ENCODE data around the gene TMPRSS5.

Gene TMPRSS5

GRCh38 chr11:113670149-113670830, 35.8 kb downstream of the TMPRSS5 start:
- in situ Hi-C loops (cut with MboI; ENCODE audit: low sequenced_read_pairs): no loop called here

- in situ Hi-C loops (cut with MboI; ENCODE audit: low sequenced_read_pairs): no loop called here
Observed at GRCh38 chr11:113668255-113668654, 37.9 kb downstream of the TMPRSS5 start.

- in situ Hi-C loops (cut with MboI; ENCODE audit: low sequenced_read_pairs): no loop called here
Observed at GRCh38 chr11:113667801-113668200, 38.3 kb downstream of the TMPRSS5 start.

GRCh38 chr11:113666584-113666983, 39.5 kb downstream of the TMPRSS5 start:
- in situ Hi-C loops (cut with MboI; ENCODE audit: low sequenced_read_pairs): no loop called here

GRCh38 chr11:113664981-113665710, 41.0 kb downstream of the TMPRSS5 start:
- in situ Hi-C loops (cut with MboI; ENCODE audit: low sequenced_read_pairs): no loop called here

- in situ Hi-C loops (cut with MboI; ENCODE audit: low sequenced_read_pairs): no loop called here
Observed at GRCh38 chr11:113664069-113664980, 41.8 kb downstream of the TMPRSS5 start.

GRCh38 chr11:113663567-113663966, 42.5 kb downstream of the TMPRSS5 start:
- in situ Hi-C loops (cut with MboI; ENCODE audit: low sequenced_read_pairs): no loop called here

- in situ Hi-C loops (cut with MboI; ENCODE audit: low sequenced_read_pairs): no loop called here
Observed at GRCh38 chr11:113655771-113656170, 50.3 kb downstream of the TMPRSS5 start.

GRCh38 chr11:113651023-113651422, 55.1 kb downstream of the TMPRSS5 start:
- in situ Hi-C loops (cut with MboI; ENCODE audit: low sequenced_read_pairs): no loop called here

- in situ Hi-C loops (cut with MboI; ENCODE audit: low sequenced_read_pairs): no loop called here
Observed at GRCh38 chr11:113649311-113649710, 56.8 kb downstream of the TMPRSS5 start.

- in situ Hi-C loops (cut with MboI; ENCODE audit: low sequenced_read_pairs): no loop called here
Observed at GRCh38 chr11:113647856-113648255, 58.3 kb downstream of the TMPRSS5 start.

- in situ Hi-C loops (cut with MboI; ENCODE audit: low sequenced_read_pairs): no loop called here
Observed at GRCh38 chr11:113647108-113647507, 59.0 kb downstream of the TMPRSS5 start.

GRCh38 chr11:113645593-113646349, 60.3 kb downstream of the TMPRSS5 start:
- in situ Hi-C loops (cut with MboI; ENCODE audit: low sequenced_read_pairs): no loop called here

- in situ Hi-C loops (cut with MboI; ENCODE audit: low sequenced_read_pairs): no loop called here
Observed at GRCh38 chr11:113644605-113645004, 61.5 kb downstream of the TMPRSS5 start.

- in situ Hi-C loops (cut with MboI; ENCODE audit: low sequenced_read_pairs): no loop called here
Observed at GRCh38 chr11:113643701-113644100, 62.4 kb downstream of the TMPRSS5 start.

GRCh38 chr11:113643006-113643585, 63.0 kb downstream of the TMPRSS5 start:
- in situ Hi-C loops (cut with MboI; ENCODE audit: low sequenced_read_pairs): no loop called here

- in situ Hi-C loops (cut with MboI; ENCODE audit: low sequenced_read_pairs): no loop called here
Observed at GRCh38 chr11:113642090-113642489, 64.0 kb downstream of the TMPRSS5 start.

GRCh38 chr11:113638376-113638775, 67.7 kb downstream of the TMPRSS5 start:
- in situ Hi-C loops (cut with MboI; ENCODE audit: low sequenced_read_pairs): no loop called here

- in situ Hi-C loops (cut with MboI; ENCODE audit: low sequenced_read_pairs): no loop called here
Observed at GRCh38 chr11:113637636-113638035, 68.5 kb downstream of the TMPRSS5 start.

Measured in HL-60/S4 treated with retinoic acid at 250 ng/mL for 4 days and 3 days (cell line).